Measurements from ENCODE around the gene ARHGAP28.

- TF ChIP-seq EZH2 (IDR thresholded peaks at IDR 0.05; ENCODE audit: insufficient read depth, poor library complexity, severe bottlenecking): no peak
- TF ChIP-seq EZH2phosphoT487 (IDR thresholded peaks at IDR 0.05; ENCODE audit: insufficient read depth, low read depth): no peak
Measured at GRCh38 chr18:6842081-6842480, 112.6 kb downstream of the ARHGAP28 start.

Data from GM23248 (cell line).